HFF-Myc (cell line): ENCODE data around the gene KCNQ1.

Experiments
- DNase-seq: peaks from one replicate; pipeline ENCODE4 v3.0.0-alpha.2; 2011; ENCODE audit warnings: low read depth; ENCODE audit errors: extremely low read depth
- H3K4me3 ChIP-seq: replicated peaks from 2 replicates; pipeline ENCODE4 v1.5.1; 2011; ENCODE audit warnings: low read depth, mild to moderate bottlenecking, control low read depth, low read length
- CTCF ChIP-seq: IDR thresholded peaks from 2 replicates; pipeline ENCODE4 v1.5.1; 2012; ENCODE audit warnings: mild to moderate bottlenecking, low read depth, low read length, control low read depth; ENCODE audit errors: missing control alignments

KCNQ1 gene

GRCh38 chr11:2844116-2844842 is 399.5 kb downstream of the KCNQ1 start:
- no peak overlapping the region for H3K4me3 ChIP-seq
- no peak for DNase-seq
- TF ChIP-seq CTCF, result no peak

- H3K4me3 ChIP-seq, result no peak overlapping the region
- TF ChIP-seq CTCF, result no peak
- no peak for DNase-seq
These were observed 400.2 kb downstream of the KCNQ1 start for GRCh38 chr11:2844996-2845395.

GRCh38 chr11:2846056-2846455 is 401.2 kb downstream of the KCNQ1 start:
- no peak overlapping the region for H3K4me3 ChIP-seq
- DNase-seq, result no peak
- no peak for TF ChIP-seq CTCF

GRCh38 chr11:2846470-2846869 is 401.7 kb downstream of the KCNQ1 start:
- H3K4me3 ChIP-seq, result no peak overlapping the region
- no peak for TF ChIP-seq CTCF
- DNase-seq, result no peak

- no peak overlapping the region for H3K4me3 ChIP-seq
- no peak for TF ChIP-seq CTCF
- DNase-seq, result no peak
These were observed 402.8 kb downstream of the KCNQ1 start for GRCh38 chr11:2847561-2847960.

GRCh38 chr11:2848497-2848896 is 403.7 kb downstream of the KCNQ1 start:
- DNase-seq, result no peak
- no peak overlapping the region for H3K4me3 ChIP-seq
- TF ChIP-seq CTCF, result no peak

GRCh38 chr11:2849994-2850770 is 405.4 kb downstream of the KCNQ1 start:
- no peak for DNase-seq
- no peak for TF ChIP-seq CTCF
- H3K4me3 ChIP-seq, result no peak overlapping the region
